Measurements from ENCODE around the gene LTBP3. TPM values are rescaled to one million over a fixed set of nuclear protein-coding genes. Genes with fewer than 3 reads are reported as not detected.
A peak's percentile ranks its signal among the peaks of the same experiment; 100 is the strongest.

Gene LTBP3
- total RNA-seq, 2 donors from 2014 or later = 492 to 512 TPM

DNA sequence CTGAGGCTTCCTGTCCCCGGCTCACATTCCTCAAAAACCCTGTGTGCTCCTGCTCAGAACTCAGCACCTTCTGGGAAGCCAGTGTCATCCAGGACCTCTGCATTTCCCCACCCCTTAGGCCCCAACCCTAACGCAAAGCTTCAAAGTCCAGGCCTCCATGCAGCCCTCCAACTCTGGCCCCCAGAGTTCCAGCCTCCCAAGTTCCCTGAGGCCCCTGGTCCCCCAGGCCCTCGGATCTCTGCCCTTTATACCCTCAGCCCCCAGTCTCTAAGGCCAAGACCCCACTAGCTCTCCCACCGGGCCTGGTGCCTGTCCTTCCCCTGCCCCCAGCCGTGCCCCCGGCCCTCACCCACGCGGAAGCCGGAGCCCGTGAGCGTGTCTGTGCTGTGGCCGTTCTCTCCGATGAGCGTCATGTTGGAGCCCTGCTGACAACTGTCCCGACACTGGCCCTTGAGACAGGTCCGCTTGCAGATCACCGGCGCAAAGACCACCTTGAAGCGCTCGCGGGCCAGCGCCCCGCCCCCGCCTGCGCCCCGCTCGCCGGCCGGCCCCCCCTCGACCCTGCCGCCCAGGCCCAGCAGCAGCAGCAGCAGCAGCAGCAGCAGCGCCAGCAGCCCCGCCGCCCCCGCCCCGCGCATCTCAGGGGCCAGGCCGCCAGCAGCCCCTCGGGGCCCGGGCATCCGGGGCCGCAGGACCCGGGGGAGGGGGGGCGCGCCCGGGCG is 718 bp downstream of the LTBP3 start:
- peaks cover 43 to 73% of the 10 kb centered on the region in 2 donors for H3K4me1 ChIP-seq (ENCODE audit: control insufficient read depth in 1 of 2, low read depth in 2 of 2)
- H3K36me3 ChIP-seq = no peaks in the 10 kb centered on the region
- H3K27me3 ChIP-seq (replicated peaks; ENCODE audit: insufficient read depth) = no peaks in the 10 kb centered on the region
- ATAC-seq (ENCODE audit: insufficient number of reproducible peaks, low FRiP score, low read depth) (no peak), DNase-seq (ENCODE audit: low spot score) (no peak)
- no peaks in the 10 kb centered on the region for H3K9me3 ChIP-seq
- peak overlapping the region; percentile 80 for H3K4me3 ChIP-seq
- TF ChIP-seq, protein P1, sequence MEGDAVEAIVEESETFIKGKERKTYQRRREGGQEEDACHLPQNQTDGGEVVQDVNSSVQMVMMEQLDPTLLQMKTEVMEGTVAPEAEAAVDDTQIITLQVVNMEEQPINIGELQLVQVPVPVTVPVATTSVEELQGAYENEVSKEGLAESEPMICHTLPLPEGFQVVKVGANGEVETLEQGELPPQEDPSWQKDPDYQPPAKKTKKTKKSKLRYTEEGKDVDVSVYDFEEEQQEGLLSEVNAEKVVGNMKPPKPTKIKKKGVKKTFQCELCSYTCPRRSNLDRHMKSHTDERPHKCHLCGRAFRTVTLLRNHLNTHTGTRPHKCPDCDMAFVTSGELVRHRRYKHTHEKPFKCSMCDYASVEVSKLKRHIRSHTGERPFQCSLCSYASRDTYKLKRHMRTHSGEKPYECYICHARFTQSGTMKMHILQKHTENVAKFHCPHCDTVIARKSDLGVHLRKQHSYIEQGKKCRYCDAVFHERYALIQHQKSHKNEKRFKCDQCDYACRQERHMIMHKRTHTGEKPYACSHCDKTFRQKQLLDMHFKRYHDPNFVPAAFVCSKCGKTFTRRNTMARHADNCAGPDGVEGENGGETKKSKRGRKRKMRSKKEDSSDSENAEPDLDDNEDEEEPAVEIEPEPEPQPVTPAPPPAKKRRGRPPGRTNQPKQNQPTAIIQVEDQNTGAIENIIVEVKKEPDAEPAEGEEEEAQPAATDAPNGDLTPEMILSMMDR (IDR thresholded peaks at IDR 0.05) = no peak
- peak overlapping the region; percentile 96 to 99 for H3K27ac ChIP-seq

DNA sequence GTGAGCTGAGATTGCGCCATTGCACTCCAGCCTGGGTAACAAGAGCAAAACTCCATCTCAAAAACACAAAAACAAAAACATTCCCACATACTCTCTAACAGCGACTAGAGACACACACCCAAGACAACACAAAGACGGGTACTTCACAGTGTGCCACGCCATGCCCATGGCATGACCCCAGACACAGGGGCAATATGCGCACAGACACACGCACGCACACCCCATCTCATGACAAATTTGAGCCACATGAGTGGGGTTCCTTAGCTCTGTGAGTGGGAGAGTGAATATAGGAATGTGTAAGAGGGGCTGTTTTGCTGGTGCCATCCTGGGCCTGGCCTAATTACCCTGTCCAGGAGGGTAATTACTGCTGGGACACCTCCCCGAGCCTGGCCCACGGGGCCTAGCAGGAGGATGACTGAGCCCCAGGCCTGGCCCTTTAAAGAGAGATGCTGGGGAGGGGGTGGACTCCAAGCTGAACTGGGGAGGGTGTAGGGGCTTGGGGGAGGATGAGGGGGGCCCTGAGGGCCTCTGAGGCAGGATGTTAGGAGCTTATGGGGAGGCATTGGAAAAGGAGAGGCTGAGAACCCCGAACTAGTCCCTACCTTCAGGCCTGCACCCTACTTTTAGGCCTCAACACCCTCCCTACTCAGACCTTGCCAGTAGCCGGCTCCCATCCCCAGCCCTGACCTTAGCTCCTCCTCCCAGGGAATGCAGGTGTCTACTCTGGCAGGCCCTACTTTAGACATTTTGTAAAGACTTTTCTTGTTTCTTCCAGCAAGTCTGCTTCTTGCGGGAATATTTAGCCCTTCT is 1.5 kb downstream of the LTBP3 start:
- TF ChIP-seq, protein P1 (IDR thresholded peaks at IDR 0.05) = no peak
- H3K27me3 ChIP-seq (replicated peaks; ENCODE audit: insufficient read depth) = no peaks in the 10 kb centered on the region
- H3K27ac ChIP-seq = peak overlapping the region; percentile 96 to 99
- no peak for ATAC-seq (ENCODE audit: insufficient number of reproducible peaks, low FRiP score, low read depth)
- peak overlapping the region; percentile 80 for H3K4me3 ChIP-seq
- peaks cover 43 to 66% of the 10 kb centered on the region in 2 donors for H3K4me1 ChIP-seq (ENCODE audit: control insufficient read depth in 1 of 2, low read depth in 2 of 2)
- no peak for DNase-seq (ENCODE audit: low spot score)
- H3K9me3 ChIP-seq = no peaks in the 10 kb centered on the region
- H3K36me3 ChIP-seq = peaks cover 4% of the 10 kb centered on the region

DNA sequence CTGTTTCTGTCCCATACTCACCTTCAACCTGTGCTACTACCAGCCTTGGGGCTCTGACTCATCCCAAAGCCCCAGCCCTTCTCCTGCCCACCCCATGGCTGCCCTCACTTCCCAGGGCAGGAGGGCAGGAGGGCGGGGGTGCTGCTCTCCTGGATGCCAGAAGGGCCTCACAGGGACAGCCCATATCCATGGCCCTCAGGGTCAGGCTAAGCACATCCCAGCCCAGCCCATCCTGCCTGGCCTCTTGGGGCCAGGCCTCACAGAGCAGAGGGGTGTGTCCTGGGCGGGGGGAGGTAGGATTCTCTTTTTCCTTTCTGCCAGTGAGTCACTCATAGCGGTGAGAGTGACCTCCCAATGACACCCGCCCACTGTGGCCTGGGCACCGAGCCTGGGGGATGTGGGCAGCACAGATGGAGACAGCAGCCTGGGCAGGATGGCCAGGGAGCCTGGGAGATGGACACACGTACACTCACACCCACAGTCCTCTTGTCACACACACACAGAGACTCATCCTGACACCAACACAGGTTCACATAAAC is 2.4 kb downstream of the LTBP3 start:
- ATAC-seq (ENCODE audit: insufficient number of reproducible peaks, low FRiP score, low read depth) (no peak), DNase-seq (ENCODE audit: low spot score) (peak; percentile 47)
- peaks cover 40 to 57% of the 10 kb centered on the region in 2 donors for H3K4me1 ChIP-seq (ENCODE audit: control insufficient read depth in 1 of 2, low read depth in 2 of 2)

DNA sequence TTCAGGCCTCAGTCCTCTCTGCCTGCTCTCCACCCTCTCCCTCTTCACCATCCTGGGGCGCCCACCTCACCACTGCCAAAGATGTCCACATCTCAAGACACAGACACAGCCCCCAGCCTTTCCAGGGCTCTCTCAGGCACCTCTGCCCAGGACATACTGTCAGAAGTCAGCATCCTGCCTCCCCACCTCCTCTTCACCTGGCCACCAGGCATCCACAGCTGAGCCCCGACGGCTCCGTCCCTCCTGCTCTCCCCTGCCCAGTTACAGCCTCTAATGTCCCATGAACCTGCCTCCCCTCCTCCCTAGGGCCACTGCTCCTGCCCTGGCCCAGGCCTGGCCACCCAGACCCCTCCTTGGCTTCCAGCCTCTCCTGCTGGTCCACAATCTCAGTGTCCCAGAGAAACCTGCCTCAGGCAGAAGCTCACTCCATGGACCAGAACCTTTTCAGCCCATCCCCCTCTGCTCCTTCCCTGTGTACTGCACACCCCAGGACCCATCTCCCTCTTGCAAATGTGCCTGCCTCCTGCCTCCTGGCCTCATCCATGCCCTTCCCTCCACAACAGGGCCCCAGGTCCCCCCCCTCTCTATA is 3.2 kb downstream of the LTBP3 start:
- TF ChIP-seq, protein P1 (IDR thresholded peaks at IDR 0.05) = no peak
- Histone ChIP-seq H3K4me1 (ENCODE audit: control insufficient read depth in 1 of 2, low read depth in 2 of 2) (peaks cover 34 to 49% of the 10 kb centered on the region in 2 donors), H3K4me3 (no peak overlapping the region), H3K27me3 (replicated peaks; ENCODE audit: insufficient read depth) (no peaks in the 10 kb centered on the region), H3K9me3 (no peaks in the 10 kb centered on the region), H3K36me3 (peaks cover 13% of the 10 kb centered on the region), H3K27ac (peak overlapping the region; percentile 96 to 99)
- DNase-seq (ENCODE audit: low spot score) (no peak), ATAC-seq (ENCODE audit: insufficient number of reproducible peaks, low FRiP score, low read depth) (no peak)

More for the DNA sequence above, 2.4 kb downstream of the LTBP3 start:
- H3K27me3 ChIP-seq (replicated peaks; ENCODE audit: insufficient read depth) = no peaks in the 10 kb centered on the region
- peak overlapping the region; percentile 96 to 99 for H3K27ac ChIP-seq
- TF ChIP-seq, protein P1 (IDR thresholded peaks at IDR 0.05) = no peak
- H3K9me3 ChIP-seq = no peaks in the 10 kb centered on the region
- peak overlapping the region; percentile 80 for H3K4me3 ChIP-seq
- H3K36me3 ChIP-seq = peaks cover 11% of the 10 kb centered on the region
